ENCODE measurements around the gene ATP1A4. TPM values are rescaled to one million over a fixed set of nuclear protein-coding genes. Genes with fewer than 3 reads are reported as not detected.

ATP1A4 gene
- total RNA-seq, 1 donor from 2014 or later: 0.27 TPM

DNA sequence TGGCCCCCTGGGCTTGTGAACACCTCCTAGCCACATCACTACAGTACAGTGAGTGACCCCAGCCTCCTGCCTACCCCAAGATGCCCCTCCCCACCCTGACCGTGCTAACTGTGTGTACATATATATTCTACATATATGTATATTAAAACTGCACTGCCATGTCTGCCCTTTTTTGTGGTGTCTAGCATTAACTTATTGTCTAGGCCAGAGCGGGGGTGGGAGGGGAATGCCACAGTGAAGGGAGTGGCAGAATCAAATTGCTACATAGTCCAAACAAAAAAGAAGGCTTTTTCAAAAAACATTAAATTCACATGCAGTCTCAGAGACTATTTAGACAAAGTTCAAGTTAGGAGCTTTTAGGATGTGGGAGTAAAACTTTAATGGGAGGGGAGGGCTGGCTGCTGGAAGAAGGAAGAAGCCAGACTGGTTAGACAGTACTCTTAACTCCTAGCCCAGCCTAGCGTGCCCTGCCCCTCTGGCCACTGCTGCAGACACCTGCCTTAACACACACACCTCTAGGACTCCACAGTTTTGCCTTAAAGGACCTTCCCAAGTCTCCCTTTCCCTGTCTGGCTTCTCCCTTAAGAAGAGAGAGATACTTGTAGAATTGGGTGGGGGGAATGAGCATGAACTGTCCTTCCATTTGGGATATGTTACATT, 63.2 kb downstream of the ATP1A4 start:
- no peak for DNase-seq (ENCODE audit: extremely low spot score, unreplicated experiment)
- H3K27me3 Mint-ChIP-seq: no peaks in the 10 kb centered on the region
- H3K27ac Mint-ChIP-seq: peak overlapping the region; percentile 87
- peaks cover 23% of the 10 kb centered on the region for H3K4me1 Mint-ChIP-seq (ENCODE audit: unreplicated experiment)
- TF ChIP-seq, protein P1, sequence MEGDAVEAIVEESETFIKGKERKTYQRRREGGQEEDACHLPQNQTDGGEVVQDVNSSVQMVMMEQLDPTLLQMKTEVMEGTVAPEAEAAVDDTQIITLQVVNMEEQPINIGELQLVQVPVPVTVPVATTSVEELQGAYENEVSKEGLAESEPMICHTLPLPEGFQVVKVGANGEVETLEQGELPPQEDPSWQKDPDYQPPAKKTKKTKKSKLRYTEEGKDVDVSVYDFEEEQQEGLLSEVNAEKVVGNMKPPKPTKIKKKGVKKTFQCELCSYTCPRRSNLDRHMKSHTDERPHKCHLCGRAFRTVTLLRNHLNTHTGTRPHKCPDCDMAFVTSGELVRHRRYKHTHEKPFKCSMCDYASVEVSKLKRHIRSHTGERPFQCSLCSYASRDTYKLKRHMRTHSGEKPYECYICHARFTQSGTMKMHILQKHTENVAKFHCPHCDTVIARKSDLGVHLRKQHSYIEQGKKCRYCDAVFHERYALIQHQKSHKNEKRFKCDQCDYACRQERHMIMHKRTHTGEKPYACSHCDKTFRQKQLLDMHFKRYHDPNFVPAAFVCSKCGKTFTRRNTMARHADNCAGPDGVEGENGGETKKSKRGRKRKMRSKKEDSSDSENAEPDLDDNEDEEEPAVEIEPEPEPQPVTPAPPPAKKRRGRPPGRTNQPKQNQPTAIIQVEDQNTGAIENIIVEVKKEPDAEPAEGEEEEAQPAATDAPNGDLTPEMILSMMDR (conservative IDR thresholded peaks at IDR 0.05): no peak
- peak overlapping the region; percentile 61 for H3K4me3 Mint-ChIP-seq
- peaks cover 44% of the 10 kb centered on the region for H3K36me3 Mint-ChIP-seq
- no peaks in the 10 kb centered on the region for H3K9me3 Mint-ChIP-seq

DNA sequence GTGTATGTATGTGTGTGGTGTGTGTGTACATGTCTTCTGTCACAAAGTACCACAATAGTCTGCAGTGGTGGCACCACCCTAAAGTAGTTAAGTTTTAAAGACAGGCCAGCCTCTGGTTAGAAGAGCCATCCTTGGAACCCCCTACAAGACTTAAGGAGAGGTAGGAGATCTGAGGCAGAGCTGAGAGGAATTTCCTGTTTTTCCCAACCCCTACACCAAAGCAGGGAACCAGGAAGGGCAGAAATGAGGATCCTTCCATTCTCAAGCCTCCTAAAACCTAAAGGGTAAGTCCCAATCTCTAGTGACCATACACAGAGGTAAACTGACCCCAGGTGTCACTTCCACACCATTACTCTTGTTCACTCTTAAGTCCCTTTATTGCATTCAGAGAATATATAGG, 64.9 kb downstream of the ATP1A4 start:
- H3K9me3 Mint-ChIP-seq: no peaks in the 10 kb centered on the region
- DNase-seq (ENCODE audit: extremely low spot score, unreplicated experiment): no peak
- TF ChIP-seq, protein P1 (conservative IDR thresholded peaks at IDR 0.05): no peak
- H3K36me3 Mint-ChIP-seq: peaks cover 43% of the 10 kb centered on the region
- H3K4me1 Mint-ChIP-seq (ENCODE audit: unreplicated experiment): peaks cover 15% of the 10 kb centered on the region
- H3K4me3 Mint-ChIP-seq: no peak overlapping the region
- peak overlapping the region; percentile 2 for H3K27ac Mint-ChIP-seq
- H3K27me3 Mint-ChIP-seq: no peaks in the 10 kb centered on the region

DNA sequence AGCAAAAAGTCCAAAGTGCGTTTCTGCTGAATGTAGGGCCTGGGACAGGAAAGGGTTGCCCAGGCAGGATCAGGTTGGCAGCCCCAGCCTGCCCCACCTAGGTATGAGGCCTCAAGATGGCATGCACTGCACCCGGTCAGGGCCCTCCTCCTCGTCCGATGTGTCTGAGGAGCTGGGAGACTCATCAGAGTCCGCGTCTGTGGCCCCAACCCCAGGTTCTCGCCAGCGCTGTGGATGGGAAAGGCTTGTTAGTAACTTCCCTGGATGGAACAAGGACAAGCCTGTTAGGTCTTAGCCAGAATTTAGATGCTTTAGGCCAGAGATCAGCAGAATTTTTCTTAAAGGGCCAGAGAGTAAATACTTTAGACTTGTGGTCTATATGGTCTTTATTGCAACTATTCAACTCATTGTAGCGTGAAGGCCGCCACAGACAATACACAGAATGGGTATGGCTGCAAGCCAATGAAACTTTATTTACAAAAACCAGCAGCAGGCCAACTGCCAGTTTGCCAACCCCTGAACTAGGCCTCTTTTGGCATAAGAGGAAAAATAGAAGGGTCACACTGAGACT, 66.2 kb downstream of the ATP1A4 start:
- Mint-ChIP-seq H3K27me3 (no peaks in the 10 kb centered on the region), H3K4me1 (ENCODE audit: unreplicated experiment) (peaks cover 15% of the 10 kb centered on the region), H3K36me3 (peaks cover 38% of the 10 kb centered on the region), H3K27ac (no peak overlapping the region), H3K4me3 (no peak overlapping the region), H3K9me3 (no peaks in the 10 kb centered on the region)
- TF ChIP-seq, protein P1 (conservative IDR thresholded peaks at IDR 0.05): no peak
- no peak for DNase-seq (ENCODE audit: extremely low spot score, unreplicated experiment)

DNA sequence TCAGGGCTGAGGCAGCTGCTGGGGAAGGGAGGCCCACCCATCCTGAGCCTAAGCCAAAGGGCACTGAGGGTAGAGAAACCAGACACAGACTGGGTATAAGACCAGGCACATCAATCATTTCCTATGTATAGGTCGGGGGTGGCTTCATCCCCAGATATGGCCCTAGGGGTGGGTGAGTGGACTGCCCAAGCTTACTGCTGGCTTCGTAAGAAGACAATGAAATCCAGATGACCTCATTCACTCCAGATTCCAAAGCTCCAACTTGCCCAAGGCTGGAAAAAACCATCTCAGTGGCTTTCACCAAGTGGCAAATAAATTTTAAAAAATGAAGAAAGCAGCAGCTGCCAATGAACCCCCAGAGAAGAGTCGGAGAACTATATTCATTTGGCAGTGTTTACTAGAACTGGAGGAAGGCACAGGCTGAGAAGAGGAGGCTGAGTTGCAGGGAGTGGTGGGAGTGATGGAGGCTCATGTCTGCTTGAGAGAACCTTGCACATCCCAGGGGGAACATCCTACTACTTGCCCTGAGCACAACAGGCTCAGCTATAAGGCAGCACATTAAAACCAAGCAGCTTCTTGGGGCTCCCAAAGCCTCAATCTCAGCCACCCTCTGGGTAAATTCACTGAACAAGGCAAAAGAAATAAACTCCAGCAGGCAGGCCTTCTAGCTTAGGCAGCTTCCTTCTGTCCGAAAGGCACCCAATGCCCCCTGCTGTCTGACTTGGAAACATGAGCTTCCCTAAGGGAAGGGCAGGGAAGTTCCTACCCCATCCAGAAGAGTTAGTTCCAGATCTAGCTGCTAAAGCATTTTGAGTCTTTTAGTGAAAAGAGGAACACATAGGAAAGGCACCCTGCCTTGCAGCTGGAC, 67.9 kb downstream of the ATP1A4 start:
- DNase-seq (ENCODE audit: extremely low spot score, unreplicated experiment): no peak
- Mint-ChIP-seq H3K4me3 (no peak overlapping the region), H3K27ac (peak overlapping the region; percentile 3), H3K36me3 (peaks cover 32% of the 10 kb centered on the region), H3K27me3 (no peaks in the 10 kb centered on the region), H3K9me3 (no peaks in the 10 kb centered on the region), H3K4me1 (ENCODE audit: unreplicated experiment) (peaks cover 12% of the 10 kb centered on the region)
- TF ChIP-seq, protein P1 (conservative IDR thresholded peaks at IDR 0.05): peak; percentile 72

DNA sequence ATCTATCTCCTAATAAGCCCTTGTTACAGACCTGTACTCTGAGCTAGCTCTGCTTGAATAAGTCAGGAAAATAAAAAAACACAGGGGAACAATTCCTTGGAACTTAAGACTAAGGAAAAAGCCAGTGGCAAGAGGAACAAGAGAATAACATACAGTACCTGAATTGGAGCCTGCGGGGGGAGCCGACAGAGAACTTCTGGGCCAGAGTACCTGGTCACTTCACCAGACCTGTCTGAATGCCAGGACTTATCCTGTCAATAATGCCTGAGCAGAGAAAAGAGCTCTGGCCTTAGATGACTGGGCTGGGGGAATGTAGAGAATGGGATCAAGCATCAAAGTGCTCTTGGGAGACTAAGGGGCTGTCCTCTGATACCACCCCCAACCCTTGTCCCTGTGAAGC, 68.9 kb downstream of the ATP1A4 start:
- DNase-seq (ENCODE audit: extremely low spot score, unreplicated experiment): no peak
- peak overlapping the region; percentile 3 for H3K27ac Mint-ChIP-seq
- H3K9me3 Mint-ChIP-seq: no peaks in the 10 kb centered on the region
- peaks cover 4% of the 10 kb centered on the region for H3K4me1 Mint-ChIP-seq (ENCODE audit: unreplicated experiment)
- TF ChIP-seq, protein P1 (conservative IDR thresholded peaks at IDR 0.05): no peak
- peaks cover 23% of the 10 kb centered on the region for H3K36me3 Mint-ChIP-seq
- no peaks in the 10 kb centered on the region for H3K27me3 Mint-ChIP-seq
- H3K4me3 Mint-ChIP-seq: no peak overlapping the region

Measured in type B pancreatic cell (in vitro differentiated cells).